Neuron (in vitro differentiated cells): ENCODE measurements around the gene PSMD5.

Experiments used
- H2AFZ ChIP-seq: one replicate; pipeline ENCODE4 v1.6.1; 2013; ENCODE audit warnings: low read depth, mild to moderate bottlenecking, inconsistent platforms, low read length, moderate library complexity
- H3K27me3 ChIP-seq: one replicate; pipeline ENCODE4 v1.6.1; 2013; ENCODE audit warnings: low read length; ENCODE audit not compliant: insufficient read depth
- H3K36me3 ChIP-seq: one replicate; pipeline ENCODE4 v1.6.1; 2013; ENCODE audit warnings: low read length; ENCODE audit not compliant: insufficient read depth
- H3K4me1 ChIP-seq: one replicate; pipeline ENCODE4 v1.6.1; 2013; ENCODE audit warnings: low read length; ENCODE audit not compliant: insufficient read depth
- H3K4me3 ChIP-seq: 2 replicates; pipeline ENCODE4 v1.5.1; 2013; ENCODE audit warnings: mild to moderate bottlenecking, low read length, moderate library complexity
- H3K9me3 ChIP-seq: one replicate; pipeline ENCODE4 v1.6.1; 2013; ENCODE audit warnings: low read length

Gene PSMD5

GRCh38 chr9:120857902-120858301 lies 15.2 kb upstream of the PSMD5 start:
- no peak overlapping the region for H2AFZ ChIP-seq
- peaks cover 54% of the 10 kb centered on the region for H3K36me3 ChIP-seq
- H3K9me3 ChIP-seq = no peaks in the 10 kb centered on the region
- no peak overlapping the region for H3K4me3 ChIP-seq
- H3K27me3 ChIP-seq = no peaks in the 10 kb centered on the region
- H3K4me1 ChIP-seq = peaks cover 4% of the 10 kb centered on the region

GRCh38 chr9:120857481-120857880 lies 14.8 kb upstream of the PSMD5 start:
- Histone ChIP-seq H3K27me3 (no peaks in the 10 kb centered on the region), H3K36me3 (peaks cover 50% of the 10 kb centered on the region), H3K4me3 (no peak overlapping the region)

GRCh38 chr9:120856700-120857099 lies 14.0 kb upstream of the PSMD5 start:
- Histone ChIP-seq H3K4me3 (no peak overlapping the region), H3K9me3 (no peaks in the 10 kb centered on the region), H2AFZ (no peak overlapping the region), H3K36me3 (peaks cover 42% of the 10 kb centered on the region), H3K27me3 (no peaks in the 10 kb centered on the region), H3K4me1 (peaks cover 16% of the 10 kb centered on the region)

More at GRCh38 chr9:120857481-120857880, 14.8 kb upstream of the PSMD5 start:
- no peaks in the 10 kb centered on the region for H3K9me3 ChIP-seq
- H2AFZ ChIP-seq = no peak overlapping the region
- peaks cover 9% of the 10 kb centered on the region for H3K4me1 ChIP-seq

DNA sequence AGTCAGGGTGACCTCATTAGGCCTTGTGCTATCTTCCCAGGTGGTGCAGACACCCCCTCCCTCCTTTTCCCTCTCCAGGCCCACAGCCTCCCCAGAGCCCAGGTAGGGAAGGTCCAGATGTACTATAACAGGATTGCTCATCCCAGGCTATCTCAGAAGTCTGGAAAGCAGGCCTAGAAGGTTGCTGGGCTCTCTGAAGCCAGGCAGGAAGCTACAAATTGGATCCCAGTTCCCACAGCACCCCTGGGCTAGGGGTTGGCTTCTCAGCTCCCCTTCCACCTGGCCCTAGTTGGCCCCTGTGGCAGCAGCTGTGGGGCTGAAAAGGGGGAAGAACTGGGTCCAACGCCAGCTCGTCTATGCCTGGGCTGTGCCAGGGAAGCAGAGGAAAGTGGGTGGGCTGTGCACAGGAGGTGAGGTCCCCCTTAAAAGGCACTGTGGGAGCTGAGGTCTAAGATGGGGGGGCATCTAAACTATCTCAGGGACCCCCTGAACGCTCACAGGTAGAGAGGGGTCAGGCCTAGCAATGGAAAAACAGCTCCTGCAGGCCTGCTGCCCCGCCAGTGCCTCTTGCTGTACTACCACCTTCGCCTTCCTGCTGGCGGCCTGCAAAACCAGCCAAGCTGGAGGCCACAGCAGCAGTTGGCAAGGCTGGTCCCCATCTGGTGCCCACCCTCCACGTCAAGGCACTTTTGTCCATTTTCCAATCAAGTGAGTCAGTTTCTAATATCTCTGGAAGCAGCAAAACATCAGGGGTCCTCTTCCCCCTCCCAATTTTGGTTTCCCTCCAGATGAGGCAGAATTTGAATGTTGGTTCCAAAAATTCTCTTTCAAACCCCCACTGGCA lies 13.3 kb upstream of the PSMD5 start:
- Histone ChIP-seq H3K9me3 (no peaks in the 10 kb centered on the region), H3K4me3 (no peak overlapping the region), H3K27me3 (no peaks in the 10 kb centered on the region), H3K4me1 (peaks cover 22% of the 10 kb centered on the region), H2AFZ (no peak overlapping the region), H3K36me3 (peaks cover 35% of the 10 kb centered on the region)

GRCh38 chr9:120854596-120855327 lies 12.0 kb upstream of the PSMD5 start:
- Histone ChIP-seq H3K9me3 (no peaks in the 10 kb centered on the region), H3K36me3 (peaks cover 23% of the 10 kb centered on the region), H3K4me1 (peaks cover 22% of the 10 kb centered on the region)

DNA sequence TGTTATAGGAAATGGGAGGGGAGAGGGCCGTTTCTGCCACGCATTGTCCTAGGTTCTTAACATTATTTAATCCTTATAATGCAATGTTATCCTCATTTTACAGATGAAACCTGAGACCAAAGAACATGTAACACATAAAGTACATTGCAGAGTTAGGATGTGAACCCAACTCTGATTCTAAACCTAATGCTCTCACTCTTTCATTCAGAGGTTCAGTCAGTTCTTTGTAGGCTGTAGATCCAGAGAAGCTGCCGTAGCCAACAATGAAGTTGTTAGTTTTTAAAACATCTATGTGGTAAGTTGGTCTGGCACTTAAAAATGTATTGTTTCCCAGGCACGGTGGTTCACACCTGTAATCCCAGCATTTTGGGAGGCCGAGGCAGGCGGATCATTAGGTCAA lies 10.5 kb upstream of the PSMD5 start:
- no peaks in the 10 kb centered on the region for H3K9me3 ChIP-seq
- no peaks in the 10 kb centered on the region for H3K27me3 ChIP-seq
- no peak overlapping the region for H2AFZ ChIP-seq
- H3K36me3 ChIP-seq = peaks cover 10% of the 10 kb centered on the region
- H3K4me1 ChIP-seq = peaks cover 22% of the 10 kb centered on the region
- H3K4me3 ChIP-seq = no peak overlapping the region

More at GRCh38 chr9:120854596-120855327, 12.0 kb upstream of the PSMD5 start:
- Histone ChIP-seq H2AFZ (no peak overlapping the region), H3K4me3 (no peak overlapping the region), H3K27me3 (no peaks in the 10 kb centered on the region)

GRCh38 chr9:120852240-120853010 lies 9.7 kb upstream of the PSMD5 start:
- Histone ChIP-seq H3K36me3 (peaks cover 3% of the 10 kb centered on the region), H3K4me1 (peaks cover 22% of the 10 kb centered on the region), H3K4me3 (no peak overlapping the region), H2AFZ (peak overlapping the region; percentile 63), H3K9me3 (no peaks in the 10 kb centered on the region), H3K27me3 (no peaks in the 10 kb centered on the region)

DNA sequence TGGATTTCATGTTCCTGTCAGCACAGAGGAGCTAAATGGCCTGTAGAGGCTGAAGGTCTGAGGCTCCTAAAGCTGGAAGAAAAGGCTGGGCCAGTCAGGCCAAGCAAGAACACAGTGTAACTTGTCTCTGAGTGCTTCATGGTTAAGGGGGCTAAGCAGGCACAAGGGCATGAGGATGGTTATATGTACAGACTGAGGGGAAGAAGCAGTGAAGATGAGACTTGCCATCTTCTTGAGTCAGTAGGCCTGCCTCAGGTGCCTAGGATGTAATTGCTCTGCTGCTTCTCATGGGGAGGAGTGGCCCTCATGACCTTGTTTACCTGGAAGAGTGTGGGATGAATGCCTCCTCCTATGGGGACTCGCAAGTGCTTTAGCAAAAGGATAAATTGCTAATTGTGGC lies 8.7 kb upstream of the PSMD5 start:
- H3K27me3 ChIP-seq = no peaks in the 10 kb centered on the region
- H3K4me1 ChIP-seq = peaks cover 25% of the 10 kb centered on the region
- no peaks in the 10 kb centered on the region for H3K36me3 ChIP-seq
- H3K9me3 ChIP-seq = no peaks in the 10 kb centered on the region
- H2AFZ ChIP-seq = no peak overlapping the region
- no peak overlapping the region for H3K4me3 ChIP-seq

GRCh38 chr9:120850315-120850714 lies 7.6 kb upstream of the PSMD5 start:
- no peaks in the 10 kb centered on the region for H3K27me3 ChIP-seq
- H3K36me3 ChIP-seq = no peaks in the 10 kb centered on the region
- peaks cover 25% of the 10 kb centered on the region for H3K4me1 ChIP-seq
- no peak overlapping the region for H3K4me3 ChIP-seq
- no peak overlapping the region for H2AFZ ChIP-seq
- H3K9me3 ChIP-seq = no peaks in the 10 kb centered on the region

- no peaks in the 10 kb centered on the region for H3K36me3 ChIP-seq
- no peak overlapping the region for H3K4me3 ChIP-seq
- no peaks in the 10 kb centered on the region for H3K27me3 ChIP-seq
- peaks cover 11% of the 10 kb centered on the region for H3K4me1 ChIP-seq
- H3K9me3 ChIP-seq = peaks cover 6% of the 10 kb centered on the region
- H2AFZ ChIP-seq = no peak overlapping the region
Observed at GRCh38 chr9:120846906-120847305, 4.2 kb upstream of the PSMD5 start.

GRCh38 chr9:120846251-120846889 lies 3.6 kb upstream of the PSMD5 start:
- H3K4me3 ChIP-seq = no peak overlapping the region

GRCh38 chr9:120845255-120845654 lies 2.5 kb upstream of the PSMD5 start:
- Histone ChIP-seq H3K9me3 (peaks cover 11% of the 10 kb centered on the region), H3K36me3 (no peaks in the 10 kb centered on the region), H3K4me1 (peaks cover 3% of the 10 kb centered on the region), H2AFZ (no peak overlapping the region), H3K27me3 (no peaks in the 10 kb centered on the region), H3K4me3 (no peak overlapping the region)

More at GRCh38 chr9:120846251-120846889, 3.6 kb upstream of the PSMD5 start:
- Histone ChIP-seq H3K27me3 (no peaks in the 10 kb centered on the region), H3K36me3 (no peaks in the 10 kb centered on the region), H2AFZ (no peak overlapping the region), H3K4me1 (peaks cover 5% of the 10 kb centered on the region), H3K9me3 (peaks cover 10% of the 10 kb centered on the region)
